HepG2 (cell line): ENCODE results near the gene PLCB2. TPM values are rescaled to one million over a fixed set of nuclear protein-coding genes. Genes with fewer than 3 reads are reported as not detected.

Experiments
- ELF1 ChIP-seq: sonication (generic); formaldehyde crosslinking; IDR thresholded peaks from 2 replicates; pipeline ENCODE4 v1.4.0; 2020; ENCODE audit warnings: missing genetic modification reagents
- ERF ChIP-seq: IDR thresholded peaks from 2 replicates; pipeline ENCODE4 v1.6.1; 2018; ENCODE audit warnings: missing biosample characterization, missing genetic modification reagents
- HOXA3 ChIP-seq: sonication (generic); formaldehyde crosslinking; IDR thresholded peaks from 2 replicates; pipeline ENCODE4 v1.5.0; 2020; ENCODE audit warnings: missing genetic modification reagents
- PLSCR1 ChIP-seq: sonication (generic); formaldehyde crosslinking; IDR thresholded peaks from 2 replicates; pipeline ENCODE4 v1.5.0; 2020; ENCODE audit warnings: missing genetic modification reagents, mild to moderate bottlenecking, borderline replicate concordance
- RCOR2 ChIP-seq: IDR thresholded peaks from 2 replicates; pipeline ENCODE4 v1.6.1; 2016; ENCODE audit warnings: missing biosample characterization, missing genetic modification reagents
- TSC22D2 ChIP-seq: sonication (generic); formaldehyde crosslinking; IDR thresholded peaks from 2 replicates; pipeline ENCODE4 v1.5.1; 2020; ENCODE audit warnings: missing genetic modification reagents, mild to moderate bottlenecking, borderline replicate concordance
- WIZ ChIP-seq: sonication (generic); formaldehyde crosslinking; IDR thresholded peaks from 2 replicates; pipeline ENCODE4 v1.5.1; 2020; ENCODE audit warnings: mild to moderate bottlenecking, missing genetic modification reagents
- ZBTB21 ChIP-seq: sonication (generic); formaldehyde crosslinking; IDR thresholded peaks from 2 replicates; pipeline ENCODE4 v1.4.0; 2020; ENCODE audit warnings: missing genetic modification reagents
- ZNF207 ChIP-seq: fragments of 450-650 bp; IDR thresholded peaks from 2 replicates; pipeline ENCODE4 v1.6.1; 2016; ENCODE audit warnings: antibody characterized with exemption, borderline replicate concordance
- ZNF253 ChIP-seq: sonication (generic); formaldehyde crosslinking; IDR thresholded peaks from 2 replicates; pipeline ENCODE4 v1.8.0; 2022; ENCODE audit warnings: mild to moderate bottlenecking, missing genetic modification reagents, borderline replicate concordance
- ZNF275 ChIP-seq: sonication (generic); formaldehyde crosslinking; IDR thresholded peaks from 2 replicates; pipeline ENCODE4 v1.8.0; 2022; ENCODE audit warnings: missing genetic modification reagents, mild to moderate bottlenecking, inconsistent platforms, borderline replicate concordance
- ZNF350 ChIP-seq: sonication (generic); formaldehyde crosslinking; IDR thresholded peaks from 2 replicates; pipeline ENCODE4 v1.4.0; 2020; ENCODE audit warnings: mild to moderate bottlenecking, low read depth, missing genetic modification reagents, borderline replicate concordance
- ZNF543 ChIP-seq: sonication (generic); formaldehyde crosslinking; IDR thresholded peaks from 2 replicates; pipeline ENCODE4 v1.4.0; 2020; ENCODE audit warnings: mild to moderate bottlenecking, missing genetic modification reagents
- ZNF558 ChIP-seq: sonication (generic); formaldehyde crosslinking; IDR thresholded peaks from 2 replicates; pipeline ENCODE4 v1.9.0; 2022; ENCODE audit warnings: mild to moderate bottlenecking, missing genetic modification reagents, borderline replicate concordance
- ZNF567 ChIP-seq: sonication (generic); formaldehyde crosslinking; IDR thresholded peaks from 2 replicates; pipeline ENCODE4 v1.8.1; 2023; ENCODE audit warnings: mild to moderate bottlenecking, missing genetic modification reagents, borderline replicate concordance
- ZNF704 ChIP-seq: sonication (generic); formaldehyde crosslinking; IDR thresholded peaks from 2 replicates; pipeline ENCODE4 v1.8.1; 2023; ENCODE audit warnings: mild to moderate bottlenecking, inconsistent platforms, moderate library complexity, missing genetic modification reagents, borderline replicate concordance
- ZNF841 ChIP-seq: sonication (generic); formaldehyde crosslinking; IDR thresholded peaks from 2 replicates; pipeline ENCODE4 v1.8.1; 2023; ENCODE audit warnings: missing genetic modification reagents, borderline replicate concordance
- ZSCAN12 ChIP-seq: sonication (generic); formaldehyde crosslinking; IDR thresholded peaks from 2 replicates; pipeline ENCODE4 v1.9.0; 2021; ENCODE audit warnings: mild to moderate bottlenecking, missing genetic modification reagents
- ZSCAN31 ChIP-seq: sonication (generic); formaldehyde crosslinking; IDR thresholded peaks from 2 replicates; pipeline ENCODE4 v1.5.0; 2020; ENCODE audit warnings: low read depth, mild to moderate bottlenecking, missing genetic modification reagents
- polyA plus RNA-seq, 8 experiments: library from polyadenylated mRNA; depleted of rRNA in 3 of 8; stranded (reverse) in 7 of 8; unstranded in 1 of 8; fragments of >200 nt; fragmentation: Illumina TruSeq in 4 of 8; extraction: Trizol in 4 of 8; gene quantifications; 2 replicates each; pipeline versions ENCODE4 v1.2.1 to v1.2.3, GENCODE V29; 2011 to 2016; ENCODE audit warnings: low read depth in 4 of 8, missing spikeins in 1 of 8, mixed read lengths in 1 of 8; ENCODE audit not compliant: insufficient read depth in 1 of 8
- total RNA-seq, 5 experiments: library from RNA; depleted of rRNA; stranded (reverse); fragments of >200 nt; fragmentation: Illumina TruSeq; extraction: Trizol; gene quantifications; 2 replicates each; pipeline ENCODE4 v1.2.3, GENCODE V29; 2016; ENCODE audit warnings: low read depth in 1 of 5
- TF ChIP-seq, protein P1 (sequence below): sonication (generic); formaldehyde crosslinking; IDR thresholded peaks from 2 replicates; pipeline ENCODE4 v1.4.0; 2020; ENCODE audit warnings: missing genetic modification reagents
- TF ChIP-seq, protein P2 (sequence below): sonication (generic); formaldehyde crosslinking; IDR thresholded peaks from 2 replicates; pipeline ENCODE4 v1.5.1; 2020; ENCODE audit warnings: mild to moderate bottlenecking, missing genetic modification reagents, borderline replicate concordance

Gene PLCB2
- total and polyA plus RNA-seq, 2 of the 13 experiments (the other 11 are each of a cell fraction or from before 2014, with no cell fraction given), result 0.11 TPM; not detected in 1

DNA sequence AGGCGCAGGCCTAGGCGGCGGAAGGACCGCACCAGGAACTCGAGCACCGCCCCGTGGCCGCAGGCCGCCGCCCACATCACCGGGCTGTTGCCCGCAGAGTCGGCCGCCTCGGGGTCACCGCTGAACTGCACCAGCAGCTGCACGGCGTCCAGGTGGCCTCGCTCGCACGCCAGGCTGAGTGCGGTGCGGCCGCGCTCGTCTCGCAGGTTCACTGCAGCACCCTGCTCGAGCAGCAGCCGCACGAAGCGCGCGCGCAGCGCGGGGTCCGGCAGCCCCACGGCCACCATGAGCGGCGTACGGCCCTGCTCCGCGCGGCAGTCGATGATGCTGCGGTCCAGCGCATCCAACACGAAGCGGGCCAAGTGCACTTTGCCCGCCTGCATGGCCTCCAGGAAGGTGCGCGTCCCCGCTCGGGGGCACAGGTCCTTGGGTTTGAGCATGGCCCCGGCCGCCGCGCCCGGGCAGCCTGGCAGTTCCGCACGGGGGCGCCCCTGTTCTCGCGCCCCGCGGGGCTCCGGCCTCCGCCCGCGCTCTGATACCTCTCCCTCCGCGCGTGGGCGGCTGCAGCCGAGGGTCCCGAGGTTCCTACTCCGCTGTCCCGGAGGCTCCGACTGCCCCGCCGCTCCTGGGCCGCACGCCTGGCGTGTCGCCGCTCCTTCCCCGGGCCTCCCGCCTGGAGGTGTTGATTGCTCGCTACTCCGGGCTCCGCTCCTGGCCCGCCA, 25.4 kb downstream of the PLCB2 start (continued):
- TF ChIP-seq, protein P1, sequence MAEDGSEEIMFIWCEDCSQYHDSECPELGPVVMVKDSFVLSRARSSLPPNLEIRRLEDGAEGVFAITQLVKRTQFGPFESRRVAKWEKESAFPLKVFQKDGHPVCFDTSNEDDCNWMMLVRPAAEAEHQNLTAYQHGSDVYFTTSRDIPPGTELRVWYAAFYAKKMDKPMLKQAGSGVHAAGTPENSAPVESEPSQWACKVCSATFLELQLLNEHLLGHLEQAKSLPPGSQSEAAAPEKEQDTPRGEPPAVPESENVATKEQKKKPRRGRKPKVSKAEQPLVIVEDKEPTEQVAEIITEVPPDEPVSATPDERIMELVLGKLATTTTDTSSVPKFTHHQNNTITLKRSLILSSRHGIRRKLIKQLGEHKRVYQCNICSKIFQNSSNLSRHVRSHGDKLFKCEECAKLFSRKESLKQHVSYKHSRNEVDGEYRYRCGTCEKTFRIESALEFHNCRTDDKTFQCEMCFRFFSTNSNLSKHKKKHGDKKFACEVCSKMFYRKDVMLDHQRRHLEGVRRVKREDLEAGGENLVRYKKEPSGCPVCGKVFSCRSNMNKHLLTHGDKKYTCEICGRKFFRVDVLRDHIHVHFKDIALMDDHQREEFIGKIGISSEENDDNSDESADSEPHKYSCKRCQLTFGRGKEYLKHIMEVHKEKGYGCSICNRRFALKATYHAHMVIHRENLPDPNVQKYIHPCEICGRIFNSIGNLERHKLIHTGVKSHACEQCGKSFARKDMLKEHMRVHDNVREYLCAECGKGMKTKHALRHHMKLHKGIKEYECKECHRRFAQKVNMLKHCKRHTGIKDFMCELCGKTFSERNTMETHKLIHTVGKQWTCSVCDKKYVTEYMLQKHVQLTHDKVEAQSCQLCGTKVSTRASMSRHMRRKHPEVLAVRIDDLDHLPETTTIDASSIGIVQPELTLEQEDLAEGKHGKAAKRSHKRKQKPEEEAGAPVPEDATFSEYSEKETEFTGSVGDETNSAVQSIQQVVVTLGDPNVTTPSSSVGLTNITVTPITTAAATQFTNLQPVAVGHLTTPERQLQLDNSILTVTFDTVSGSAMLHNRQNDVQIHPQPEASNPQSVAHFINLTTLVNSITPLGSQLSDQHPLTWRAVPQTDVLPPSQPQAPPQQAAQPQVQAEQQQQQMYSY, result 0 out of 2 replicates have a peak, but pooled peaks have one; percentile 22
- TF ChIP-seq ZNF558 (CRISPR knock-in tag), result no peak
- TF ChIP-seq, protein P2, sequence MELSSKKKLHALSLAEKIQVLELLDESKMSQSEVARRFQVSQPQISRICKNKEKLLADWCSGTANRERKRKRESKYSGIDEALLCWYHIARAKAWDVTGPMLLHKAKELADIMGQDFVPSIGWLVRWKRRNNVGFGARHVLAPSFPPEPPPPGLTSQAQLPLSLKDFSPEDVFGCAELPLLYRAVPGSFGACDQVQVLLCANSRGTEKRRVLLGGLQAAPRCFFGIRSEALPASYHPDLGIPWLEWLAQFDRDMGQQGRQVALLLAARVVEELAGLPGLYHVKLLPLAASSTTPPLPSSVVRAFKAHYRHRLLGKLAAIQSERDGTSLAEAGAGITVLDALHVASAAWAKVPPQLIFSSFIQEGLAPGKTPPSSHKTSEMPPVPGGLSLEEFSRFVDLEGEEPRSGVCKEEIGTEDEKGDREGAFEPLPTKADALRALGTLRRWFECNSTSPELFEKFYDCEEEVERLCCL, result no peak
- no peak for TF ChIP-seq TSC22D2 (CRISPR knock-in tag)
- TF ChIP-seq ZSCAN12, result 0 out of 2 replicates have a peak, but pooled peaks have one; percentile 29
- no peak for TF ChIP-seq ZSCAN31 (CRISPR knock-in tag)
- no peak for TF ChIP-seq RCOR2 (CRISPR knock-in tag)
- no peak for TF ChIP-seq ZNF841 (CRISPR knock-in tag)
- TF ChIP-seq ELF1 (CRISPR knock-in tag), result no peak
- TF ChIP-seq ZNF253 (CRISPR knock-in tag), result no peak
- no peak for TF ChIP-seq ZNF350 (CRISPR knock-in tag)
- no peak for TF ChIP-seq ZNF207
- TF ChIP-seq HOXA3 (CRISPR knock-in tag), result peak; percentile 57
- TF ChIP-seq PLSCR1 (CRISPR knock-in tag), result no peak
- TF ChIP-seq ZBTB21 (CRISPR knock-in tag), result no peak
- TF ChIP-seq ZNF567 (CRISPR knock-in tag), result no peak
- TF ChIP-seq ZNF543 (CRISPR knock-in tag), result no peak
- no peak for TF ChIP-seq WIZ (CRISPR knock-in tag)
- TF ChIP-seq ERF (CRISPR knock-in tag), result no peak
- TF ChIP-seq ZNF704 (CRISPR knock-in tag), result no peak
- 0 out of 2 replicates have a peak, but pooled peaks have one; percentile 34 for TF ChIP-seq ZNF275
